IMR-90 (cell line): Measurements from ENCODE around the gene LAMA5.

Source experiments
- CEBPB ChIP-seq: IDR thresholded peaks from 2 replicates; pipeline ENCODE4 v1.6.1; 2012; ENCODE audit warnings: low read depth, low read length, improper control_type of control experiment
- CTCF ChIP-seq: conservative IDR thresholded peaks from 2 replicates; pipeline ENCODE4 v1.5.1; 2012; ENCODE audit warnings: mild to moderate bottlenecking, low read depth, low read length, improper control_type of control experiment
- ELK1 ChIP-seq: fragments of 150-350 bp; IDR thresholded peaks from 2 replicates; pipeline ENCODE4 v1.6.1; 2016; ENCODE audit warnings: low read depth, mild to moderate bottlenecking, low read length, moderate library complexity, borderline replicate concordance
- MAFK ChIP-seq: IDR thresholded peaks from 2 replicates; pipeline ENCODE4 v1.6.1; 2012; ENCODE audit warnings: low read depth, low read length, improper control_type of control experiment
- POLR2A ChIP-seq: IDR thresholded peaks from 2 replicates; pipeline ENCODE4 v1.6.1; 2012; ENCODE audit warnings: mild to moderate bottlenecking, low read depth, low read length
- RAD21 ChIP-seq: IDR thresholded peaks from 2 replicates; pipeline ENCODE4 v1.6.1; 2012; ENCODE audit warnings: low read length, improper control_type of control experiment
- RFX5 ChIP-seq: IDR thresholded peaks from 2 replicates; pipeline ENCODE4 v1.8.0; 2012; ENCODE audit warnings: low read depth, mild to moderate bottlenecking, low read length, moderate library complexity
- SMC3 ChIP-seq: fragments of 150-350 bp; IDR thresholded peaks from 2 replicates; pipeline ENCODE4 v1.6.1; 2016; ENCODE audit warnings: low read depth, mild to moderate bottlenecking, antibody characterized with exemption, low read length, moderate library complexity

- TF ChIP-seq POLR2A: no peak
- no peak for TF ChIP-seq RFX5
- TF ChIP-seq RAD21: no peak
- TF ChIP-seq SMC3: no peak
- TF ChIP-seq MAFK: no peak
- no peak for TF ChIP-seq CTCF
- TF ChIP-seq ELK1: no peak
- TF ChIP-seq CEBPB: no peak
Observed at GRCh38 chr20:62288535-62289105, 78.5 kb downstream of the LAMA5 start.
